Gastrocnemius medialis (tissue), 4 donors: ENCODE measurements around the gene MAD1L1.

ENCODE experiments used
- CTCF ChIP-seq, 5 experiments: fragments of 450-650 bp in 3 of 5; fragments of 200-600 bp in 2 of 5; sonication (generic) in 2 of 5; IDR thresholded peaks in 4 of 5; conservative IDR thresholded peaks in 1 of 5; 1 replicate in 4 of 5; 2 replicates in 1 of 5; pipeline ENCODE4 v1.5.1; 2016 to 2019; ENCODE audit warnings: antibody characterized with exemption in 5 of 5, mild to moderate bottlenecking in 3 of 5, moderate library complexity in 3 of 5
- POLR2A ChIP-seq, 2 donors: fragments of 450-650 bp; IDR thresholded peaks; one replicate each; pipeline ENCODE4 v1.6.1; 2017; ENCODE audit warnings: antibody characterized with exemption in 2 of 2, mild to moderate bottlenecking in 2 of 2, moderate library complexity in 2 of 2

- TF ChIP-seq CTCF (IDR thresholded peaks at IDR 0.05 in 4 of 5, conservative IDR thresholded peaks at IDR 0.05 in 1 of 5) (no peak), POLR2A (IDR thresholded peaks at IDR 0.05) (no peak)
These were observed 152.7 kb downstream of the MAD1L1 start for GRCh38 chr7:2080060-2080387.
